ENCODE results near the gene MET.

DNA sequence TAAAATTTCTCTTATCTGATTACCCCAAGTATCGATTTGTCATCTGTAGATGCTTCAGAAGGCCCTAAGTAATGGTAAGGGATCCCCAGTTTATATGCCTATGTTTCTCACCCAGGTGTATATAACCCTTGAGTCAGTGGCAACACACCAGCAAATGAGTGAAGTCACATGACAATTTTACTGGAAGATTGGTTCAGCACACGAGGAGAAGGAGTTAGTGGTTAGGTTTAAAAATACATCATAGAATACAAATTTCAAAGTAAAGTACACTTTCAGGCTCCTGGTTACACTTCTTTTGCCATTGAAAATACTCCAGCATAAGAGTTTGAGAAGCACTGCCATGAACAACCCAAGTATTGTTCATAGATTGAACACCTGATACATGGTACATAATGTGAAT, 160.7 kb downstream of the MET start:
- TF ChIP-seq, protein P1, sequence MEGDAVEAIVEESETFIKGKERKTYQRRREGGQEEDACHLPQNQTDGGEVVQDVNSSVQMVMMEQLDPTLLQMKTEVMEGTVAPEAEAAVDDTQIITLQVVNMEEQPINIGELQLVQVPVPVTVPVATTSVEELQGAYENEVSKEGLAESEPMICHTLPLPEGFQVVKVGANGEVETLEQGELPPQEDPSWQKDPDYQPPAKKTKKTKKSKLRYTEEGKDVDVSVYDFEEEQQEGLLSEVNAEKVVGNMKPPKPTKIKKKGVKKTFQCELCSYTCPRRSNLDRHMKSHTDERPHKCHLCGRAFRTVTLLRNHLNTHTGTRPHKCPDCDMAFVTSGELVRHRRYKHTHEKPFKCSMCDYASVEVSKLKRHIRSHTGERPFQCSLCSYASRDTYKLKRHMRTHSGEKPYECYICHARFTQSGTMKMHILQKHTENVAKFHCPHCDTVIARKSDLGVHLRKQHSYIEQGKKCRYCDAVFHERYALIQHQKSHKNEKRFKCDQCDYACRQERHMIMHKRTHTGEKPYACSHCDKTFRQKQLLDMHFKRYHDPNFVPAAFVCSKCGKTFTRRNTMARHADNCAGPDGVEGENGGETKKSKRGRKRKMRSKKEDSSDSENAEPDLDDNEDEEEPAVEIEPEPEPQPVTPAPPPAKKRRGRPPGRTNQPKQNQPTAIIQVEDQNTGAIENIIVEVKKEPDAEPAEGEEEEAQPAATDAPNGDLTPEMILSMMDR (conservative IDR thresholded peaks at IDR 0.05 in 1 of 2, IDR thresholded peaks at IDR 0.05 in 1 of 2; ENCODE audit: extremely low read depth in 1 of 2, insufficient read depth in 1 of 2, low read depth in 1 of 2, low read length in 2 of 2) = no peak
- TF ChIP-seq EZH2 (IDR thresholded peaks at IDR 0.05; ENCODE audit: borderline replicate concordance, low read length) = no peak

All from mammary epithelial cell (primary cell).